AG09319 (cell line): Measurements from ENCODE around the gene ZNF883.
"Not testable (repeated sequence)": the region's sequence is repeated elsewhere in the genome, so short reads cannot be mapped to it uniquely, and the experiment has no call there.

Experiments used
- DNase-seq: peaks from one replicate; pipeline ENCODE4 v3.0.0-alpha.2; 2010; ENCODE audit warnings: low read depth; ENCODE audit errors: extremely low read depth
- CTCF ChIP-seq: IDR thresholded peaks from 2 replicates; pipeline ENCODE4 v1.5.1; 2011; ENCODE audit warnings: low read depth, mild to moderate bottlenecking, inconsistent platforms, low read length, moderate library complexity

ZNF883 gene

GRCh38 chr9:113011911-113012381, at the start of gene ZNF883:
TSS of gene ZNF883 (minus strand) at chr9:113012192.
- peak; percentile 2 for DNase-seq
- no peak for TF ChIP-seq CTCF

- DNase-seq = not testable (repeated sequence)
Observed at GRCh38 chr9:113061072-113061850, 49.3 kb upstream of the ZNF883 start.

GRCh38 chr9:113059581-113060284, 47.7 kb upstream of the ZNF883 start:
- DNase-seq = not testable (repeated sequence)

- DNase-seq = no peak
- TF ChIP-seq CTCF = no peak
Observed at GRCh38 chr9:113057193-113057592, 45.2 kb upstream of the ZNF883 start.

GRCh38 chr9:113056191-113057106, 44.5 kb upstream of the ZNF883 start, which contains the start of gene ZFP37:
TSS of gene ZFP37 (minus strand) at chr9:113056724. CDS start at chr9:113056688, 36 bp downstream.
- DNase-seq = peak; percentile 88
- TF ChIP-seq CTCF = no peak

- TF ChIP-seq CTCF = no peak
- DNase-seq = no peak
Observed at GRCh38 chr9:113042884-113043657, 31.1 kb upstream of the ZNF883 start.

GRCh38 chr9:113026200-113026599, 14.2 kb upstream of the ZNF883 start:
- TF ChIP-seq CTCF = no peak
- no peak for DNase-seq
